Spleen (tissue), 11 donors: ENCODE data around the gene TAOK2. TPM values are rescaled to one million over a fixed set of nuclear protein-coding genes. Genes with fewer than 3 reads are reported as not detected.

Experiments
- DNase-seq: peaks from one replicate; pipeline ENCODE4 v3.0.0-alpha.2; 2020
- H3K27ac ChIP-seq, 8 donors: fragments of 200-600 bp; sonication (generic) in 7 of 8; 1 replicate in 4 of 8; 2 replicates in 4 of 8; pipeline versions ENCODE4 v1.5.0 to v1.8.0; 2016 to 2021; ENCODE audit warnings: inconsistent platforms in 4 of 8, mild to moderate bottlenecking in 4 of 8, moderate library complexity in 1 of 8
- H3K27me3 ChIP-seq, 7 donors: fragments of 200-600 bp; sonication (generic) in 6 of 7; replicated peaks in 1 of 7; 1 replicate in 4 of 7; 2 replicates in 3 of 7; pipeline versions ENCODE4 v1.5.0 to v1.8.0; 2016 to 2021; ENCODE audit warnings: inconsistent platforms in 3 of 7, mild to moderate bottlenecking in 1 of 7
- H3K36me3 ChIP-seq, 6 donors: fragments of 200-600 bp; sonication (generic) in 5 of 6; 1 replicate in 4 of 6; 2 replicates in 2 of 6; pipeline versions ENCODE4 v1.5.0 to v1.8.0; 2016 to 2021; ENCODE audit warnings: inconsistent platforms in 2 of 6
- H3K4me1 ChIP-seq, 6 donors: fragments of 200-600 bp; sonication (generic) in 5 of 6; 1 replicate in 3 of 6; 2 replicates in 3 of 6; pipeline versions ENCODE4 v1.5.0 to v1.8.0; 2016 to 2021; ENCODE audit warnings: inconsistent platforms in 3 of 6
- H3K4me3 ChIP-seq, 8 donors: fragments of 200-600 bp; sonication (generic) in 7 of 8; 1 replicate in 4 of 8; 2 replicates in 4 of 8; pipeline versions ENCODE4 v1.5.0 to v1.8.0; 2016 to 2021; ENCODE audit warnings: inconsistent platforms in 4 of 8, mild to moderate bottlenecking in 4 of 8, moderate library complexity in 2 of 8
- H3K9me3 ChIP-seq, 8 donors: fragments of 200-600 bp; sonication (generic) in 7 of 8; 1 replicate in 4 of 8; 2 replicates in 4 of 8; pipeline versions ENCODE4 v1.5.0 to v1.8.0; 2016 to 2021; ENCODE audit warnings: inconsistent platforms in 4 of 8
- POLR2A ChIP-seq, 3 donors: fragments of 450-650 bp; IDR thresholded peaks; one replicate each; pipeline ENCODE4 v1.5.1; 2017; ENCODE audit warnings: antibody characterized with exemption in 3 of 3, mild to moderate bottlenecking in 1 of 3
- POLR2AphosphoS5 ChIP-seq, 3 donors: sonication (generic); formaldehyde crosslinking; IDR thresholded peaks; one replicate each; pipeline ENCODE4 v1.5.1; 2017; ENCODE audit warnings: antibody characterized with exemption in 3 of 3
- WGBS, 5 donors: extraction: QIAGEN DNeasy Blood & Tissue Kit in 3 of 5; methylation state at CpG; one replicate each; pipeline versions ENCODE4 v1.1.5 to v1.1.7; 2013 to 2018; 5-methylcytosine and 5-hydroxymethylcytosine counted together
- intact Hi-C: fragments of 100-400 bp; cut with DNase I; formaldehyde crosslinking; loops from one replicate; pipeline ENCODE4 v1.15.0; 2023; ENCODE audit warnings: low total_unique reads
- polyA plus RNA-seq, 3 donors: library from polyadenylated mRNA; stranded (reverse); fragments of 200-250 nt; gene quantifications; one replicate each; pipeline ENCODE4 v1.2.1, GENCODE V29; 2013
- total RNA-seq, 7 donors: library from RNA; depleted of rRNA in 3 of 7; stranded (reverse); fragments of >200 nt in 3 of 7; fragmentation: NEBNext Ultra II Directional in 4 of 7; extraction: Animal tissue kit (Norgen Biotek cat#: 25700) in 4 of 7; gene quantifications; one replicate each; pipeline versions ENCODE4 v1.1.0 to v1.2.1, GENCODE V29; 2016 to 2021
- TF ChIP-seq, protein P1 (sequence below), 11 experiments: fragments of 200-600 bp in 7 of 11; fragments of 450-650 bp in 4 of 11; sonication (generic) in 4 of 11; IDR thresholded peaks in 8 of 11; conservative IDR thresholded peaks in 3 of 11; 1 replicate in 7 of 11; 2 replicates in 4 of 11; pipeline versions ENCODE4 v1.4.0 to v1.8.0; 2016 to 2021; ENCODE audit warnings: antibody characterized with exemption in 11 of 11, inconsistent platforms in 4 of 11, mild to moderate bottlenecking in 1 of 11
- donor health status: healthy with polysubstance abuse.
- donor health status: DM: no; HTN: no; CAD: no; lungs with moderate emphysema.
- donor health status: DM: no; HTN: no; CAD: no.
- donor health status: Bipolar disorder and iron deficiency.
- donor health status: healthy.
- donor health status: DM: no; HTN: no; CAD: no.
- donor health status: DM: yes; HTN: yes; CAD: no.

The TAOK2 gene
- total and polyA plus RNA-seq, 10 donors = 13.2 to 96.5 (median 71.6) TPM

DNA sequence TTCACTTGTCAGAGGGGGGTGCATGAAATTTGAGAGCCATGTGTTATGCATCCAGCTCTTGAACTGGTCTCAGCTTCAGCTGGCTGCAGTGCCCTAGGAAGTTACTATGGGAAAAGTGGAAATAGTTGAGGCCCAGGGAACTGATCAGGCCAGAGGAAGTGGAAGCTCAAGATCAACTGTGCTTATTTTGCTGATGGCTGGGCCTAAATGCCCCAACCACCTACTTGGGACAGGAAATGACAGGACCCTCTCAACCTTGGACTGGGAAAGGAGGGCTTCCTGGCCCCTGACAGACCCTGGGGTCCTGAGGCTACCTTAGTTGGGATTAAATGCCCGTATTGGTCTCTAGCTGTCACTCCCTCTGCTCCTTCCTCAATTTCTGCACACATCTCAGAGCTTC is 1.2 kb upstream of the TAOK2 start:
- H3K27ac ChIP-seq = peak overlapping the region in 7 of 8 donors; percentile 91 to 96 (median 95)
- intact Hi-C loops = no loop called here
- DNase-seq = no peak

DNA sequence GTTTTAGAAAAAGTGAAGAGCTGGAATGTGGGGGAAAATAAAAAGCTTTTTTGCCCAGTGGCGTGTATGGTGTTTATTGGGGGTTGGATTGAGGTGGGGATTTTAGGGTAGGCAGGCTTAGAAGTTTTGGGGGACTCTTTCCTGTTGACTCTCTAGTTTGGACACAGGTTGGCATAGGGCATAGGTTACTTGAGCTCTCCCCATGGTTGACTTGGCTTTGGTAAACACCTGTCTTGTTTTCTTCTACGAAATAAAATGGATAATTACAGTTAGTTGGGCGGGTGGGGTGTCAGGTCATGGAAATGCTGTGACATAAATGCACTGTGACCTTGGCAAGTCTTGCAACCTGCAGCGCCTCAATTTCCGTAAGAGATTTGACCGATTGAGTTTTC is 680 bp upstream of the TAOK2 start:
- Histone ChIP-seq H3K27me3 (no peaks in the 10 kb centered on the region), H3K9me3 (no peaks in the 10 kb centered on the region), H3K4me3 (peak overlapping the region in 7 of 8 donors; percentile 76 to 99 (median 92)), H3K36me3 (peaks cover 0 to 55% (median 31%) of the 10 kb centered on the region in 6 donors), H3K27ac (peak overlapping the region in 7 of 8 donors; percentile 91 to 96 (median 95)), H3K4me1 (peaks cover 23 to 54% (median 39%) of the 10 kb centered on the region in 6 donors)
- intact Hi-C loops = no loop called here
- TF ChIP-seq, protein P1, sequence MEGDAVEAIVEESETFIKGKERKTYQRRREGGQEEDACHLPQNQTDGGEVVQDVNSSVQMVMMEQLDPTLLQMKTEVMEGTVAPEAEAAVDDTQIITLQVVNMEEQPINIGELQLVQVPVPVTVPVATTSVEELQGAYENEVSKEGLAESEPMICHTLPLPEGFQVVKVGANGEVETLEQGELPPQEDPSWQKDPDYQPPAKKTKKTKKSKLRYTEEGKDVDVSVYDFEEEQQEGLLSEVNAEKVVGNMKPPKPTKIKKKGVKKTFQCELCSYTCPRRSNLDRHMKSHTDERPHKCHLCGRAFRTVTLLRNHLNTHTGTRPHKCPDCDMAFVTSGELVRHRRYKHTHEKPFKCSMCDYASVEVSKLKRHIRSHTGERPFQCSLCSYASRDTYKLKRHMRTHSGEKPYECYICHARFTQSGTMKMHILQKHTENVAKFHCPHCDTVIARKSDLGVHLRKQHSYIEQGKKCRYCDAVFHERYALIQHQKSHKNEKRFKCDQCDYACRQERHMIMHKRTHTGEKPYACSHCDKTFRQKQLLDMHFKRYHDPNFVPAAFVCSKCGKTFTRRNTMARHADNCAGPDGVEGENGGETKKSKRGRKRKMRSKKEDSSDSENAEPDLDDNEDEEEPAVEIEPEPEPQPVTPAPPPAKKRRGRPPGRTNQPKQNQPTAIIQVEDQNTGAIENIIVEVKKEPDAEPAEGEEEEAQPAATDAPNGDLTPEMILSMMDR (IDR thresholded peaks at IDR 0.05 in 8 of 11, conservative IDR thresholded peaks at IDR 0.05 in 3 of 11) = no peak
- TF ChIP-seq POLR2A (IDR thresholded peaks at IDR 0.05) (no peak), POLR2AphosphoS5 (IDR thresholded peaks at IDR 0.05) (no peak)
- no peak for DNase-seq
- 73 to 83% (median 82%) methylated on average over 6 of the region's 6 CpGs for WGBS, 5 donors

More for the DNA sequence above, 1.2 kb upstream of the TAOK2 start:
- H3K4me1 ChIP-seq = peaks cover 23 to 49% (median 37%) of the 10 kb centered on the region in 6 donors
- H3K4me3 ChIP-seq = no peak overlapping the region
- TF ChIP-seq POLR2AphosphoS5 (IDR thresholded peaks at IDR 0.05) (no peak), POLR2A (IDR thresholded peaks at IDR 0.05) (no peak)
- TF ChIP-seq, protein P1 (IDR thresholded peaks at IDR 0.05 in 8 of 11, conservative IDR thresholded peaks at IDR 0.05 in 3 of 11) = no peak
- 75 to 90% (median 82%) methylated on average over 1 of the region's 1 CpG for WGBS, 5 donors
- H3K9me3 ChIP-seq = no peaks in the 10 kb centered on the region
- H3K36me3 ChIP-seq = peaks cover 0 to 55% (median 31%) of the 10 kb centered on the region in 6 donors
- no peaks in the 10 kb centered on the region for H3K27me3 ChIP-seq

DNA sequence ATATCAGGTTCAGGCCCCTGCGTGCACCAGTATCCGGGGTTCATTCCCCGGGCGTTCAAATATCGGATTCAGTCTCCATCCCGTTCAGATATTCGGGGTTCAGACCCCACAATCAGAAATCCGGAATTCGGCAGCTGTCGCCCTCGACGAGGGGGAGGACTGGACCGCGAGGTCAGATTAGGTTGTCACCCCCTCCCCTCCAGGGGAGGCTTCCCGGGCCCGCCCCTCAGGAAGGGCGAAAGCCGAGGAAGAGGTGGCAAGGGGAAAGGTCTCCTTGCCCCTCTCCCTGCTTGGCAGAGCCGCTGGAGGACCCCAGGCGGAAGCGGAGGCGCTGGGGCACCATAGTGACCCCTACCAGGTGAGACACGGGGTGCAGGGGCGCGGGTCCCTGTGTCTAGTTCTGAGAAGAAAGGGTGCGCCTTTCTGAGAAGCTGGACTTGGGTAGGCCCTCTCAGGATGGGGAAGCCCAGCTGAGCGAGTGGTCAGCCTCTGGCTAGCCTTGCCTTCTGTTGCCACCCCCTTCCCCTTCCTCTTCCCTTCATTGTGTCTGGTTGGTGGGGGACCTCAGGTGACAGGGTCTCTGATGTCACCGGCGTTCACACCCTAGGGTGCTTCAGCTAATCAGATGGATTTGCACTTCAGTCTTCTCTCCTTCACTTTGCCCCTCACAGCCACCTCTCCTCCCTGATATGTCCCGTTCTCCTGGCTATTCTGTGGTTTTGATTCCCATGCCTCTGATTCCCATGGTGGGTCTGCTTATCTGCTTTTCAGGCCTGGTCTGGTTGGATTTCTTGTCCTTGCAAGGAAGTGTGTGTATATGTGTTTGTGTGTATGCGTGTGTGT is 844 bp downstream of the TAOK2 start:
- TF ChIP-seq, protein P1 (IDR thresholded peaks at IDR 0.05 in 8 of 11, conservative IDR thresholded peaks at IDR 0.05 in 3 of 11) = no peak
- peak; percentile 55 to 85 (median 82) for TF ChIP-seq POLR2AphosphoS5 (IDR thresholded peaks at IDR 0.05)
- TF ChIP-seq POLR2A (IDR thresholded peaks at IDR 0.05) = peak in 1 of 3 donors; percentile 43
- H3K9me3 ChIP-seq = no peaks in the 10 kb centered on the region
- peak overlapping the region; percentile 91 to 96 (median 95) for H3K27ac ChIP-seq
- no peaks in the 10 kb centered on the region for H3K27me3 ChIP-seq
- DNase-seq = peak; percentile 86
- intact Hi-C loops = loop anchor here (2.0 kb wide), 1 partner anchor 20 kb away; the partner anchor contains the start of gene HIRIP3
- WGBS, 5 donors = 2% methylated on average over 20 to 31 of the region's 31 CpGs
- H3K4me1 ChIP-seq = peaks cover 23 to 69% (median 50%) of the 10 kb centered on the region in 6 donors
- peaks cover 0 to 55% (median 33%) of the 10 kb centered on the region in 6 donors for H3K36me3 ChIP-seq
- peak overlapping the region; percentile 76 to 99 (median 94) for H3K4me3 ChIP-seq

DNA sequence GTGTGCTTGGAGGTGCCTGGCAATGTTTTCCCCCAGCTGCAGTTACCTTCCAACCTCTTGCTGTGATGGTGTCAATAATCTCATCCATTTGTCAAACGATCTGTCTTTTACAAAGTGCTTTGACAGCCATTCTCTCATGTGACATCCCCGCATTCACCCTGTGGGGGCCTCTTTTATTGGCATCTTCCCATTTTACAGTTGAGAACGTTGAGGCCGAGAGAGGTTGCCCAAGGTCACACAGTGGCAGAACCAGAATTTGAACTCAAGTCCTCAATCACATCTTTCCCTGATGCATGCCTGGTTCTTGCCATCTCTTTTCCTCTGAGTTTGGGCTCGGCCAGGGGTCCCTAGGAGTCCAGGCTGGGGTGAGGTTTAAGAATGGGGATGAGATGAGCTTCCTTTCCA is 1.5 kb downstream of the TAOK2 start:
- intact Hi-C loops = loop anchor here (2.0 kb wide), 1 partner anchor 20 kb away; the partner anchor contains the start of gene HIRIP3
- Histone ChIP-seq H3K4me3 (peak overlapping the region; percentile 76 to 99 (median 94)), H3K27me3 (no peaks in the 10 kb centered on the region), H3K9me3 (no peaks in the 10 kb centered on the region), H3K27ac (peak overlapping the region; percentile 91 to 96 (median 95)), H3K36me3 (peaks cover 0 to 55% (median 33%) of the 10 kb centered on the region in 6 donors), H3K4me1 (peaks cover 25 to 75% (median 55%) of the 10 kb centered on the region in 6 donors)
- DNase-seq = no peak
- WGBS, 5 donors = 38 to 64% (median 56%) methylated on average over 5 of the region's 5 CpGs
- TF ChIP-seq POLR2A (IDR thresholded peaks at IDR 0.05) = no peak
- TF ChIP-seq, protein P1 (IDR thresholded peaks at IDR 0.05 in 8 of 11, conservative IDR thresholded peaks at IDR 0.05 in 3 of 11) = no peak
